Amygdala (tissue), 56 donors: ENCODE data around the gene AUTS2.

Source experiments
- DNase-seq, 56 donors: peaks; one replicate each; lab custom pipeline; 2025; lab: John Stamatoyannopoulos, UW

The AUTS2 gene

DNA sequence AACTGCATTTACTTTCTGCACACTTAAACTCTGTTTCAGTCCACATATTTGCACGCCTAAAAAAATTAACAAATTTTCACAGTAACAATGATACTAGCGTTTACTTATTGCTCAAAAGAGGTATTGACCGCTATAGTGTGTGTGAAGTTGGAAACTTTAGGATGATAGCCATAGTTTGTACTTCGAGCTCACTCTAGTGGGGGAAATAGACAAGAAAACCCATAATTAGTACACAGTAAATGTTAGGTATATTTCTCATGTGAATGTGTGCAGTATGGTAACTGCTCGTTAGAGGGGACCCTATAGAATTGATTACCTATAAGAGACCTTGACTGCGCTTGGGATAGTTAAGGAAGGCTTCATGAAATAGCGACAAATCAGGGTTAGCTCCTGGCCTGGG, 238.4 kb downstream of the AUTS2 start:
- DNase-seq, result no peak

DNA sequence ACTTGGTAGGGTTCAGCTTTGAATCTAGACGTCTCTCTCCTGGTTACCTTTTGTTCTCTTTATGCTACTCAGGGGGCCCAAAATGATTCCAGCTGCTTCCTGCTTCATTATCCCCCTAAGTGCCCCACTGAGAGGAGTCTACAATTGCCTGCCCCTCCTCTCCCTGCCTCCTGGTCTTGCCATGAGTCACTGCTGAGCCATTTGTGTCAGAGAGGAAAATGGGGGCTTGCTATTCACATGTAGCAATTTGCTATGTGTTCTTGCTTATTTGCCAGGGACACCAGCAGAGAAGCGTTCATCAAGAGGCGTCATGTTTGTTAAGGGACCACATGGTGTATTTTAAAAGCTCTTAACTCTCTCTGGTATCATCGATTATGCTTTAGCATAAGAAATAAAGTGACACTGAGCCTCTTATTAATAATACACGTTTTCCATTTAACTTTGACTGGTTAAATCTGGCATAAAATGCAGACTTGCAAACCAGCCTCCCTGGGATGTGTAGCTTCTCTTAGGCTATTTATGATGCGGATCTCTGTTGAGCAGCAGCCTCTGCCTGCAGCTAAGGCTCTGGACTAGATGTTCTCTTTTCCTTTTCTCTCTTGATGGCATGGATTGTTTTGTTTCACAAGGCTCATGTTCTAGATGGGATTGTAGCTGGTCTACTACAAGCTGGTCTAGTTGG, 239.3 kb downstream of the AUTS2 start:
- DNase-seq, result no peak

DNA sequence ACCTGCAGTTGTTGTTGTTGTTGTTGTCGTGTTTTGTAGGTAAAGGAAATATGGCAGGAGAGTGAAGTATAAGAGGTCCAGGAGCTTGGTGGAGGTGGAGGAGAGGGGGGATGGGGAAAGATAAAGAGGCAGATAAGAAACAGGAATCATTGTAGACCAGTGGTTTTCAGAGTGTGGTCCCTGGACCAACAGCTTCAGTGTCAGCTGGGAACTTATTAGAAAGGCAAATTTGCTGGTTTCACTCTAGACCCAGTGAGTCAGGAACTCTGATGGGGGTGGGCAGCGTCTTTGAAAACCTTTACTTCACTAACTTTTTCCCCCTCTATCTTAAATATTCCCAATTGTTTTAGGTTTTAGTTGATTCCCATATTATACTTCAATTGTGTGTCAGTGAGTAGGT, 241.5 kb downstream of the AUTS2 start:
- DNase-seq, result no peak

DNA sequence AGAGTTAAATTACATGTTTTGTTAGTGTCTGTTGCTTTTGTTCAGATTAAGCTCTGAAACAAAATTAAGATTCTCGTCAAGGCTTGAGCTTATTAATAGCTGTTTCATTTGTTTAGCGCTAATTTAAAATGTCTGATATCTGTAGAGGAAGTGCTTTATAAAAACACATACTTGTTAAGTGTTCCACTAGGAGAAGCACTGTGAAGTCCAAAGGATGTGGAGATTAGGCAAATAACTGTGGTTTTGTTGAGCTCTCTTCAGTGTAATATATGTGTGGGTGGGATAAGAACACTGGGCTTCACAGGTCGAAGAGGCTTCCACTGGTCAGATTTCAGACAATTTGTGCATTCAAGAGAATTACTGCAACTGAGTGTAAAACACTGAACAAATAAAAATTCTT, 242.0 kb downstream of the AUTS2 start:
- no peak for DNase-seq

DNA sequence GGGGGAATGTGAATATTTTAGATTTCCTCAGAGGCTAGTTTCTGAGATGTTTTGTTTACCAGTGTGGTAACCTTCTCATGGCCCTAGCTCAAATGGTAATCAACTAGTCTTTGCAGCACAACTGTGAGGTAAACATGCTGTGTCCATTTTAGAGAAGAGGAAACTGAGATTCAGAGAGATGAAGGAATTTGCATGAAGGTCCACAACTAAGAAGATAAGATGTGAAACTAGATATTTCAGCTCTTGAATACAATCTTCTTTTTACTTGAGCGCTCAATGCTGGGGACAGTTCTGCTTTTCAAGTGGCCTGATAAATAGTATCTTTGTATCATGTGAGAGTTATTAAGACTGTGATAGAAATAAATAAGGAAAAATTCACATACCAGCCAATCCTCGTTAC, 245.4 kb downstream of the AUTS2 start:
- DNase-seq, result no peak

DNA sequence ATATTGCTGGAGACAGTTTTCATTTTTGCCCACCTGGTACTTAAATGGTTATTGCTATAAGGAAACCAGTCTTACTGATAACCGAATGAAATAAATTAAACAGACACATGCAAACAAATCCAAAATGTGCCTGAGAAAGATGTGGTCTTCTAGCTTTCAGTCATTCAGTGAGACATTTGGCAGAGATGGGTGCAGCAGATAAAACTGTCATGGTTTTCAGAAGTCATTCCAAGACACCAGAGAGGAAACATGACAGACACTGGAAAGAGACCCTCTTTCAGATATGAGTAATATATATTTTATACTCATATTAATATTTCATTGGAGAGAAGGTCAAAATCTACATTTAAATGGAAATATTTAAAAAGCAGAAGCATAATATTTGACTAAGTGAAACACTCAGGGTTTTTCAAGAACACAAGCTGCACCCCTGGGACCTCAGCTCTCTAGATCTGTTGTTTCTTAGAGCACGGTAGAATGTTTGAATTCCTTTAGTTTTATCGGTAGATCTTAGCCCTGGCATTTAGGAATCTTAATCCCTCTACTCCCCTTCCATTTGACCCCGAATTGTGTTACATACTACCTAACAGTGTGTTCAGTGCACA, 246.1 kb downstream of the AUTS2 start:
- DNase-seq, result no peak

DNA sequence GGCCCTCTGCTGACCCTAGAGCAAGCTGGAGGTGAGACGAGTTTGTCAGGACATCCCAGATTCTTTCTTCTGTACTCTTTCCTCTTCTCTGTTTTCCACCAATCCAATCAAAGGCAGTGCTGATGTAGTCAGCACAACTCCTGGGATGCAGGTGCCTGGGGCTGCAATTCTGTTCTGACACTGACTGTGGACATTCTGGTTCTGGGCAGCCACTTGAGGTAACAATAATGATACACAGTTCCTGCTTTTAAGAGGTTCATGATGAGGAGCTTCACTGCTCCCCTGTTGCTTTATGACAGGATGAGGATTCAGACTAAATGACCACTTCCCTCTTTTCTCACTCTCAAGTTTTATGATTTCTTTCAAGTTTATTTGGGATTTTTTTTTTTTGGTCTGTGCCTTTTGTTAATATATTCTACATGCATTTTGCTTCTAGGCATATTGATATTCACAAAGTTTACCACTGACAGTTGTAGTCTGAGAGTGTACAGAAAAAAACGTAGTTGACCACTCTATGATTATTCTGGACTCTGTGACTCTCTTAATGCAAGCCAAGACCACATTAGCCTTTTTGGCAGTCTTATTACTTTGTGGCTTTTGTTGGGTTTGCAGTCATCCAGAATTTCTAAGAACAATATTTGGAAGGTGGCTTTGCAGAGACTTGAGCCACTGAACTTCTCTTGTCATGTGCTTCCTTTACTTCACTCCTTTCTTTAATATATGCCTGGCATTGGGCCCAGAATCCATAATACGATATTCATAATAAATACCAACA, 247.6 kb downstream of the AUTS2 start:
- DNase-seq, result no peak

DNA sequence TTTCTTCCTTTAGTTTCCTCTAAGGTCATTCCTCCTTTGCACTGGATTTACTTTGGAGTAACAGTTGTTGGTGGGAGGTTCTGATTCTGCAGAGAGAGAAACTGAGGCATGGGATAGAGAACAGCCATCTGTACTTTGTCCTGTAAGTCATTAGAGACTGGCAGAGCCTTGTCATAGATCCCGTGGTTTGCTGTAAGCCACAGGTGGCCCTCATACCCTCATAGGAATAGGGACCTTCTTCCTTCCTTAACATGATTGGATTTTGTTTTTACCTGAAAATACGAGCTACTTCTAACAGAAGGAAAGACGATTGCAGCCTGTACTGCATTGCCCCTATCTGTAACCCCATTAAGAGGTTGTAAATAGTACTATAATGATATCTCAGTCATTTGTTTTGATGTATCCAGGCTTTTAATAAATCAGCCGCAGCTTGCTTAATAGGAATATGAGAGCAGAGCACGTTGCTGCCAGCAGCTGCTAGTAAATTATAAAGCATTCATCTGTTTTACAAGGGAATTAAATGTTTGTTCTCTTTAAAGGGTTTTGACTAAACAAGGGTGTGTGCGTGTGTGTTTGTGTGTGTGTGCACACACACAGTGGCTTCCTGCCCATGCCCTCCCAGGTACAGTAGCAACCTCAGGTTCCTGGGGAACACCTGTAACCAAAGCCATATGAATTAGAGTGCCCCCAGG, 249.8 kb downstream of the AUTS2 start:
- DNase-seq, result no peak

DNA sequence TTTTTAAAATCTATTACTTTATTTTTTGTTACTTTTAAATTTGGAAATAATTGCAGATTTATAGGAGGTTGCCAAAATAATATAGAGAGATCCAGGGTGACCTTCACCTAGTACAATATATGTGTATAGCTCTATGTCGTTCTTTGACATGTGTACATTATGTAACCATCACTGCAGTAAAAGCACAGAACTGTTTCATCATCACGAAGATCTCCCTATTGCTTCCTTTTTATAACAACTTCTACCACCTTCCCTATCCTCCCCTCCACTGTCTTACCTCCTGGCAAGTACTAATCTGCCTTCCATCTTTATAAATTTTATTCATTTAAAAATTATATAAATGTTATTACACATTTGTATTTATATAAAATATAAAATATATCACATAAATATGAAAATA, 251.0 kb downstream of the AUTS2 start:
- no peak for DNase-seq

DNA sequence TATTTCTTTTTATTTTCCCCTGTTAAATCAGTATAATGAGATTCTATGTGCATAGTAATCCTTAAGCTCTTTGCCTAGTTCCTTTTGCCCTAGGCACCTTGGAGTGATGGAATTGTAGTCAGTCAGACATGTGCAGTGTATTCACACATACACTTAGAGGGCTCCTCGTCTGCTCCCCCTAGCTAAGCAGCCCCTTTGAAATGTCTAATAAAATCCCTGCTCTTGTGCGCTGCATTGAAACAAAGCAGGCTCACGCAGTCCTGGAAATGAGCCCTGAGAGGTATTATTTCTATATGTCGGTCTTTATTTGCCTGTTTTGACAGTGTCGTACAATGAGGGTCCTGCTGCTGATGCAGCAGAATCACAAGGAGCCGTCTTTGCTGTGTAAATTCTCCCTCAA, 258.7 kb downstream of the AUTS2 start:
- no peak for DNase-seq

DNA sequence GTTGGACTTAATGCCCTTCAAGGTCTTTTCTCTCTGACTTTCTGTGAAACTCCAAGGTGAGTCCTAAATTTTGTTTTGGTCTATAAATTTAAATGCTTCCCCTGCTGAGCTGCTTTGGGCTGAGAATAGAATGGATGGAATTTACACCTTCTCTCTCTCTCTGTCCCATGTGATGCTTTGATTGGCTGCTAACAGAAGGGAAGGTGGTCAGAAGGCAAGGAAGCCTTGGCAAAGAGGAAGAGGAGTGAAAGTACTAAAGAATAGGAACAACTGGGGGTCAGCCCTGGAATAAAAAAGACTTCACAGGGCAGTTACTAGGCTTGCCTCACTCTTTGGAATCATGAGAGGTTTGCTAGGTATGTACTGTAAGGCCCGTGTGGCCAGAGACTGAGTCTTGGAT, 260.2 kb downstream of the AUTS2 start:
- no peak for DNase-seq

DNA sequence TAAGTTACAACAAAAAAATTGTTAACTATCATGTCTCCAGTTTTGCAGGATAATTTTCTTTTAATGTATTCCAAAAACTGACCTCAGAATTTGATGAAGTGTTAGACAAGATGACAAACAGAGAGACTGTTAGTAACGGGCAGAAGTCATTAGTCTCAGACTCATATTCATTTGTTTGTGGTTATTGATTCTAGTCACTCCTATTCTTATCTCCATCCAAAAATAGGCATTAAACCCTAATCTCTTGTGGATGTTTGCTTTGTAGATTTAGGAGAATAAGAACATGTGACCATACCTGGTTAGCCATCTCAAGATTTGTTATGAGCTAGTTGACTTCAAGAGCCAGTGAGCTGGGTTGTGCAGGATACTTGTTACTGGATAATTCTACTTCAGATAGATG, 261.1 kb downstream of the AUTS2 start:
- DNase-seq, result no peak

DNA sequence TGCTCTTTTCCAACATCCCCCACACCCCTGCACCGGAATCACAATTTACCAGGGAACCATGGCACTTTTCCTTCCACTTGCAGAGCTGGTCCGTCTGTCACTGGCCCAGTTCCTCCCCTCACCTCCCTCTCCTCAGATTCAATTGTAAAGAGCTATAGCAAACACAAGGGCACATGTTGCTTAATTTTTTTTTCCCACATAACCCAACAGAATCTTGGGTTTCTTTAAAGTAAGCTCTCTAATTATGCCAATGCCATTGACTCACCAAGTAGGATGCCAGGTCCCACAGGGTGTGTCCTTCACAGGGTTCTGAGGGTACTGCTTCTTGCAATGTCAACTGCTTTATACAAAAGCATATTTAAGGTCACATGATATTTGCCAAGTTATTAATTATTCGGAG, 262.2 kb downstream of the AUTS2 start:
- no peak for DNase-seq

DNA sequence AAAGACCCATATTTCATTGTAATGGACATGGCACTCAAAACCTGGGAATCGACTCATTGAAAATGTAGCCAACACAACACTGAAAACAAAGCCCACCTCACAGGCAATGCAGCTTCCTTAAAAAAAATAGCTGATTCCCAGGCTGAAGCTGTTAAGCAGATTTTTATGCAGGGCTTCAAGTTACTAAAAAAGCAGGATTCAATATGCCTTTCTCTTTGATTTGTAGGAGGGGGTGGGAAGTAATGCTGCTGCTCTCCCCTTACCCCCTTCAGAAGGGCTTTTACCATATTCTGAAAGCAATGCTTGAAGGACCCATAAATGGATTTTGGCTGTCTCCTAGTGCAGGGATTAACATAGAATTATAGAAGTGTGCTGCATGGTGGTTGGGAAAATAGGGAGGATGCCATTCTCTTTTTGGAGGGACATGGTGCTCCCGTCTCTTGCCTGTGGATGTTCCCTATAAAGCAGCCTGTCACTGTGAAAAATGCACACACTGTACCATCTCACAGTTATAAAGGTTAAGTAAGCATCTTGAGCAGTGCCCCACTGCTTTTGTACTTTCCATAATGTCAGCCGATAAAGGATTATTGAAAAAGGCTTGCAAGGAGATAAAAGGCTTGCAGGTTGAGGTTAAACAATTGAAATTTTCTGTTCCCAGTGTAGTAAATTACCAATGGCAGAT, 262.8 kb downstream of the AUTS2 start:
- DNase-seq, result no peak

DNA sequence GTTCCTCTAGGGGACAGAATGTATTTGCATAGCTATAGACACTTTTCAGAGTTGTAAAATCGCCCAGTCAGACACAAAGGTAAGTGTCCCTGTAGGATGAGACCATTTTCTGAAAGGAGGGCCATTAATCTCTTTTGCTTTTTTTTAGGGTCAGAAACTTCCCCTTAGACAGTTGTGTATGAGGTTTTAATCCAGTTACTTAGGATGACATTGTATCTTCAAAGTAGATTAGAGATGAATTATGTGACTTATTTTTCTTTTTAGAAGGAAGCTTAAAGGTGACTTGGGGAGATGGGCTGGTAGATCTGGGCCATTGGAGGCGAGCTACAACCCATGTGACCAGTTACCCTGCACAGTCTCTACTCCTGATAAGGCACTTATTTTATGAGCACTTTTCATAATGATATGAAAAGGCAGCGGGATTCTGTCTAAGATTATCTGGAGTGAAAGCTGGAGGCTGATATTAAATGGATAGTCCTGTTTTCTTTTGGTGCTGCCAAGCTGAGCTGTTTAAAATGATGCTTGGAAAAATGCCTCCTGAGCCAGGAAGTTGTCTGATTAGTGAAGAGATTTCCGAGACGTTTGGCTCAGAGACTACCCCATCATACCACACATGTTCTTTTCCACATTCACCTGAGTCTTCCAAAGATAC, 264.3 kb downstream of the AUTS2 start:
- DNase-seq, result no peak

DNA sequence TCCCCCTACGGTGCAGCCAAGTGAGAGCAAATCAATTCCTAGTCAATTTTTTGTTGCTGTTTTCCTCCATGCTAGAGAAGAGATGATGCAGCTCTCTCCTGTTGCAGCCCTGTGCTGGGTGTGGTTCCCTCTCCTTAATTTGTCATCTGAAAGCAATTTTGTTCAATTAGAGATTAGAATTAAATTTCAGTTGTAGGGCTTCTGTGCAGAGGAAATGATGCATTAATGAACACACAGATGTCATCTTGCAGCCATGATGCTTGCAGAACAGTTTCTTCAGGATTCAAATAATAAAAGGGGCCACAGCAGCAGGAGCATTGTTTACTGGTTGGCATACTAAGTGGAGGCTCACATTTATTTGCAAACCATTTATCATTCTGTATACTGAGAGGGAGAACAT, 266.0 kb downstream of the AUTS2 start:
- DNase-seq, result no peak

DNA sequence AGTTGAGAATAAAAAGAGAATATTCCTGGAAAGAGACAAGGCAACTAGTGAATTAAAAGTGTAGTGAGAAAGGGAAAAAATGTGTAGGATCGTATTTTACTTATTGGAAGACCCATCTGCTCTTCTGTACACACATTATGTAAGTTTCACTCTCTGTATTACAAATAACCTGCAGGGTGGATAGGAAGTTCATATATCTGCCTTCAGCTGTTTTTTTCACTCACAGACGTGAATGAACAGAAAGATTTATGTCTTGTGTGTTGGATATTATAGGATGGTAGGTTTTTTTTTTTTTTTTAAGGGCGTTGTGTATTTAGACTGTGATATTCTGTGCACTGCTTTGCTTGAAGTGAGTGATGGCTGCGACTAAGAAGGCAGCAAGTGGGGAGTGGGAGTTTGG, 266.5 kb downstream of the AUTS2 start:
- DNase-seq, result no peak

DNA sequence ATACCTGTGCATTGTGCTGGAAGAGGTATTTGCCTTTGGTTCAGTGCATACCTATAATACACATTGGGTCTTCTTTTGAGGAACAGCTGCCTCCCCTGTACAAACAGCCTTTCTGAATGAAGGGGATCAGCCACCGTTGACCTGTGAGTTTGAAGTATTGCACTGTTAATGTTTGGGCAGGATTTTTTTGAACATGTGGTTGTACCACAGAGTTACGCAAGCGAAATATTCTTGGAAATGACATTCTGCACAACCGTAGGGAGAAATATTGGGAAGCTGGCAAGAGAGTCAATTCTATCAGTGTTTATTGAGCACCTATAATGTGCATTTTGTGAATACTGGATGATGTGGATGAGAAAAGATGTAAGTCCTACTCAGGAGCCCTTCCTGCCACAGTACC, 270.6 kb downstream of the AUTS2 start:
- DNase-seq, result no peak

DNA sequence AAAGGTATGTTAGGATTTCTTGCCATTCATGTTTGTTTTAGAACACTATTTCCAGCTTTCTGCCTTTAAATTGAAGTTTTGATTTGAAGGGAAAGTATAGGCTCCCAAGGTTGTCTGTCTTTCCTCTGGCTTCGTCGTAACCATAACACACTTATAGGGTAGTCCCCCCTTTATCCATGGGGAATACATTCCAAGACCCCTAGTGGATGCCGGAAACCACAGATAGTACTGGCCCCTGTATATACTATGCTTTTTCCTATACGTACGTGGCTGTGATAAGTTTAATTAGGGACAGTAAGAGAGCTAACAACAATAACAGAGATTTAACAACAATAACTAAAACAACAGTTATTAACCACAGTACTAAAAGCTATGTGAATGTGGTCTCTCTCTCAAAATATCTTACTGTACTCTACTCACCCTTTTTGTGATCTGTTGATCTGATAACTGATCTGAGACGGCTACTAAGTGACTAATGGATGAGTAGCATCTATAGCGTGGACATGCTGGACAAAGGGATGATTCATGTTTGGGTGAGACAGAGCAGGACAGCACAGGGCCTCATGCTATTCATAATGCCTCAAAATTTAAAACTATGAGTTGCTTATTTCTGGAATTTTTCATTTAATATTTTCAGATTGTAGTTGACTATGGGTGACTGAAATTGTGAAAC, 273.1 kb downstream of the AUTS2 start:
- DNase-seq, result no peak
